Fibroblast of mammary gland (primary cell): ENCODE measurements around the gene PUM1.
A peak's percentile ranks its signal among the peaks of the same experiment; 100 is the strongest.

Experiments
- DNase-seq: peaks from one replicate; pipeline ENCODE4 v3.0.0-alpha.2; 2010; ENCODE audit warnings: low read depth
- H3K4me3 ChIP-seq: 2 replicates; pipeline ENCODE4 v1.5.1; 2011; ENCODE audit warnings: low read depth, mild to moderate bottlenecking, low read length, moderate library complexity; ENCODE audit not compliant: control insufficient read depth
- TF ChIP-seq, protein P1 (sequence below): conservative IDR thresholded peaks from 2 replicates; pipeline ENCODE4 v1.5.1; 2011; ENCODE audit warnings: low read depth, low read length, inconsistent platforms; ENCODE audit not compliant: control insufficient read depth, insufficient read depth

Gene PUM1

GRCh38 chr1:30923597-30923996 lies 141.9 kb downstream of the PUM1 start:
- TF ChIP-seq, protein P1, sequence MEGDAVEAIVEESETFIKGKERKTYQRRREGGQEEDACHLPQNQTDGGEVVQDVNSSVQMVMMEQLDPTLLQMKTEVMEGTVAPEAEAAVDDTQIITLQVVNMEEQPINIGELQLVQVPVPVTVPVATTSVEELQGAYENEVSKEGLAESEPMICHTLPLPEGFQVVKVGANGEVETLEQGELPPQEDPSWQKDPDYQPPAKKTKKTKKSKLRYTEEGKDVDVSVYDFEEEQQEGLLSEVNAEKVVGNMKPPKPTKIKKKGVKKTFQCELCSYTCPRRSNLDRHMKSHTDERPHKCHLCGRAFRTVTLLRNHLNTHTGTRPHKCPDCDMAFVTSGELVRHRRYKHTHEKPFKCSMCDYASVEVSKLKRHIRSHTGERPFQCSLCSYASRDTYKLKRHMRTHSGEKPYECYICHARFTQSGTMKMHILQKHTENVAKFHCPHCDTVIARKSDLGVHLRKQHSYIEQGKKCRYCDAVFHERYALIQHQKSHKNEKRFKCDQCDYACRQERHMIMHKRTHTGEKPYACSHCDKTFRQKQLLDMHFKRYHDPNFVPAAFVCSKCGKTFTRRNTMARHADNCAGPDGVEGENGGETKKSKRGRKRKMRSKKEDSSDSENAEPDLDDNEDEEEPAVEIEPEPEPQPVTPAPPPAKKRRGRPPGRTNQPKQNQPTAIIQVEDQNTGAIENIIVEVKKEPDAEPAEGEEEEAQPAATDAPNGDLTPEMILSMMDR: no peak
- H3K4me3 ChIP-seq: no peak overlapping the region
- no peak for DNase-seq

DNA sequence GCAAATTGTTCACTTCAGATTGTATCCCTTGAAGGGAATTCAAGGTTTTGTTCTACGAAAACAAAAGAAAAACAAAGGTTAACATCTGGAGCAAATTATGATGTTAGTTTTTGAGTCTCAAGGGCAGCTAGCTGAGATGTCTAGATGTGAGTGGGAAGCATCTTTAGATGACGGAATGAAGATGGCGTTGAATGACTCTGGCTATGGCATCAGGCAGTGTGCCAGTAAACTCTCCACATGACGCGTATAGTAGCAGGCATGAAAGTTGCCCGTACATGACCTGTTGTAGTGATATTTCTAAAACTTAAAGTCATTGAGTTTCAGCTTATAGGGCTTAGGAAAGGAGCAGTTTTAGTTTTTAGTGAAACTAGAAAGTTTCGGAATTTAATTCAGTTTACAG lies 144.7 kb downstream of the PUM1 start:
- H3K4me3 ChIP-seq: no peak overlapping the region
- TF ChIP-seq, protein P1: no peak
- DNase-seq: peak; percentile 83

- TF ChIP-seq, protein P1: no peak
- H3K4me3 ChIP-seq: no peak overlapping the region
- peak; percentile 79 for DNase-seq
Measured at GRCh38 chr1:30919025-30919881, 146.3 kb downstream of the PUM1 start.

DNA sequence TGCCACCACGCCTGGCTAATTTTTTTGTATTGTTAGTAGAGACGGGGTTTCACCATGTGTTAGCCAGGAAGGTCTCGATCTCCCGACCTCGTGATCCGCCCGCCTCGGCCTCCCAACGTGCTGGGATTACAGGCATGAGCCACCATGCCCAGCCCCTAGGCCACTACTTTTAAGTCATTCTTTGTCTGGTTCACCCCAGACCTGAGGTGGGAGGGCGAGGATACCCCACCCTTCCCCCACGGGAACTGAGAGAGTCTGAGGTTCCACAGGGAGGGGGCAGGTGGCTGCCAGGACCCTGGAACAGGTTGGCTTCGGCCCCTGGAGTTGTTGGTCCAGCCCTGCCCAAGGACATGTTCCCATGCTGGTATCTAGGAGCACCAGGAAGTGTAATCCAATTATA lies 149.2 kb downstream of the PUM1 start:
- no peak for DNase-seq
- TF ChIP-seq, protein P1: no peak
- H3K4me3 ChIP-seq: no peak overlapping the region

GRCh38 chr1:30915491-30916230 lies 149.9 kb downstream of the PUM1 start:
- H3K4me3 ChIP-seq: no peak overlapping the region
- no peak for DNase-seq

DNA sequence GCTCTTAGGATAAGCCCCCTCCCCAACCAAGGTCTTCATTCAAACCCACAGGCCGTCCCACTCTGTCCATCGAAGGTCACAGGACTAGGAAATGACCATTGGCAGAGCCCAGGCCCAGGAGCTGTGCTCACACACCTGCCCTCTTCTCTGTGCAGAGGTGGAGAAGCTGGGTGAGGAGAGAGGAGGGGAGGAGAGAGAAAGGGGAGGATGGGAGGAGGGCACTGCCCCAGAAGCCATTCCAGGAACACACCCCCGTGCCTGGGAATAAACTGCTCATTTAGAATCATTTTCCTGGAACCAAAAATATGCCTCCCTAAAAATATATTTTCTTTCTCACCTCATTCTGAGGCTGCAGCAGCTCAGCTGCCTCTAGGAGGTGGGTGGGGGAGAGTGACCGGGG lies 150.6 kb downstream of the PUM1 start:
- no peak overlapping the region for H3K4me3 ChIP-seq
- DNase-seq: no peak
- TF ChIP-seq, protein P1: no peak

More at GRCh38 chr1:30915491-30916230, 149.9 kb downstream of the PUM1 start:
- TF ChIP-seq, protein P1: no peak
